Neural cell (in vitro differentiated cells): ENCODE data around the gene KRT76. TPM values are rescaled to one million over a fixed set of nuclear protein-coding genes. Genes with fewer than 3 reads are reported as not detected.

ENCODE experiments used
- H2AFZ ChIP-seq: fragments of 200-600, 300-800 bp; sonication (generic), shearing (Covaris generic); 2 replicates; pipeline ENCODE4 v1.6.0; 2014; ENCODE audit warnings: low read depth, mild to moderate bottlenecking, antibody characterized with exemption, low read length, moderate library complexity
- H3F3A ChIP-seq: fragments of 200-600 bp; shearing (Covaris generic); 2 replicates; pipeline ENCODE4 v1.6.1; 2016; ENCODE audit warnings: mild to moderate bottlenecking, moderate library complexity, mixed read lengths, antibody characterized with exemption, low read length; ENCODE audit not compliant: insufficient read depth, poor library complexity, severe bottlenecking
- H3K27ac ChIP-seq: fragments of 200-600, 300-800 bp; sonication (generic), shearing (Covaris generic); 2 replicates; pipeline ENCODE4 v1.5.1; 2014; ENCODE audit warnings: mild to moderate bottlenecking, low read length, moderate library complexity
- H3K27me3 ChIP-seq: fragments of 300-800, 200-600 bp; sonication (generic), shearing (Covaris generic); 2 replicates; pipeline ENCODE4 v1.6.0; 2014; ENCODE audit warnings: mild to moderate bottlenecking, low read depth, low read length, moderate library complexity; ENCODE audit not compliant: insufficient read depth
- H3K36me3 ChIP-seq: fragments of 300-800, 200-600 bp; sonication (generic), shearing (Covaris generic); 2 replicates; pipeline ENCODE4 v1.5.1; 2014; ENCODE audit warnings: mild to moderate bottlenecking, antibody characterized with exemption, low read length, moderate library complexity; ENCODE audit not compliant: insufficient read depth
- H3K4me2 ChIP-seq: fragments of 300-800, 200-600 bp; sonication (generic), shearing (Covaris generic); 2 replicates; pipeline ENCODE4 v1.6.0; 2014; ENCODE audit warnings: mild to moderate bottlenecking, low read length
- H3K4me3 ChIP-seq: fragments of 300-800, 200-600 bp; sonication (generic), shearing (Covaris generic); 2 replicates; pipeline ENCODE4 v1.5.1; 2014; ENCODE audit warnings: mild to moderate bottlenecking, low read length, moderate library complexity
- H3K79me2 ChIP-seq: fragments of 200-600 bp; shearing (Covaris generic); replicated peaks from 2 replicates; pipeline ENCODE4 v1.6.0; 2014; ENCODE audit warnings: mild to moderate bottlenecking, low read length, moderate library complexity; ENCODE audit not compliant: insufficient read depth
- H3K9ac ChIP-seq: fragments of 300-800, 200-600 bp; sonication (generic), shearing (Covaris generic); 2 replicates; pipeline ENCODE4 v1.6.1; 2016; ENCODE audit warnings: mild to moderate bottlenecking, low read length, mixed read lengths
- H3K9me2 ChIP-seq: fragments of 200-600 bp; shearing (Covaris generic); 2 replicates; pipeline ENCODE4 v1.6.1; 2016; ENCODE audit warnings: mild to moderate bottlenecking, low read length, mixed read lengths; ENCODE audit not compliant: insufficient read depth
- H3K9me3 ChIP-seq: fragments of 200-600, 300-800 bp; sonication (generic), shearing (Covaris generic); 2 replicates; pipeline ENCODE4 v1.6.1; 2016; ENCODE audit warnings: mild to moderate bottlenecking, mixed run types, low read length, moderate library complexity, mixed read lengths
- H4K20me1 ChIP-seq: fragments of 200-600 bp; shearing (Covaris generic); 2 replicates; pipeline ENCODE4 v1.6.1; 2016; ENCODE audit warnings: mild to moderate bottlenecking, mixed run types; ENCODE audit not compliant: insufficient read depth
- CTCF ChIP-seq: fragments of 450-650 bp; IDR thresholded peaks from 2 replicates; pipeline ENCODE4 v1.5.1; 2014; ENCODE audit warnings: antibody characterized with exemption, mild to moderate bottlenecking, moderate library complexity; ENCODE audit not compliant: poor library complexity, severe bottlenecking
- EP300 ChIP-seq: fragments of 450-650 bp; conservative IDR thresholded peaks from 2 replicates; pipeline ENCODE4 v1.6.1; 2014; ENCODE audit warnings: antibody characterized with exemption, mild to moderate bottlenecking, moderate library complexity; ENCODE audit not compliant: poor library complexity, severe bottlenecking
- EZH2 ChIP-seq: fragments of 200-600, 300-800 bp; shearing (Covaris generic), sonication (generic); IDR thresholded peaks from 2 replicates; pipeline ENCODE4 v1.6.1; 2014; ENCODE audit warnings: antibody characterized with exemption, low read length, borderline replicate concordance, mild to moderate bottlenecking; ENCODE audit not compliant: insufficient read depth, poor library complexity, severe bottlenecking
- MXI1 ChIP-seq: fragments of 450-650 bp; conservative IDR thresholded peaks from 2 replicates; pipeline ENCODE4 v1.6.1; 2014; ENCODE audit warnings: antibody characterized with exemption, mild to moderate bottlenecking; ENCODE audit not compliant: poor library complexity, severe bottlenecking
- POLR2AphosphoS5 ChIP-seq: IDR thresholded peaks from 2 replicates; pipeline ENCODE4 v1.6.1; 2012
- RAD21 ChIP-seq: fragments of 450-650 bp; conservative IDR thresholded peaks from 2 replicates; pipeline ENCODE4 v1.6.1; 2014; ENCODE audit warnings: antibody characterized with exemption, mild to moderate bottlenecking, moderate library complexity
- REST ChIP-seq: IDR thresholded peaks from 2 replicates; pipeline ENCODE4 v1.6.1; 2012; ENCODE audit warnings: borderline replicate concordance
- SMC3 ChIP-seq: fragments of 450-650 bp; conservative IDR thresholded peaks from 2 replicates; pipeline ENCODE4 v1.6.1; 2014; ENCODE audit warnings: antibody characterized with exemption, mild to moderate bottlenecking, moderate library complexity; ENCODE audit not compliant: poor library complexity
- TAF1 ChIP-seq: IDR thresholded peaks from 2 replicates; pipeline ENCODE4 v1.6.1; 2012; ENCODE audit warnings: low read depth
- polyA plus RNA-seq: library from polyadenylated mRNA; depleted of rRNA; stranded (reverse); fragments of >200 nt; gene quantifications from 2 replicates; pipeline ENCODE4 v1.2.3, GENCODE V29; 2014

Gene KRT76
- polyA plus RNA-seq, 1 donor from 2014 or later: not detected

- Histone ChIP-seq H4K20me1 (no peaks in the 10 kb centered on the region), H3F3A (no peaks in the 10 kb centered on the region)
- TF ChIP-seq SMC3 (no peak), TAF1 (no peak), EZH2 (no peak), POLR2AphosphoS5 (no peak), RAD21 (no peak), EP300 (no peak), CTCF (no peak), REST (no peak), MXI1 (no peak)
Observed at GRCh38 chr12:52791271-52792184, 14.4 kb upstream of the KRT76 start.

GRCh38 chr12:52790427-52791270 lies 13.5 kb upstream of the KRT76 start:
- H3K36me3 ChIP-seq: no peaks in the 10 kb centered on the region
- no peak for TF ChIP-seq MXI1
- no peak for TF ChIP-seq TAF1
- no peak for TF ChIP-seq RAD21
- no peak for TF ChIP-seq REST
- no peak for TF ChIP-seq SMC3
- TF ChIP-seq CTCF: no peak
- TF ChIP-seq POLR2AphosphoS5: no peak
- no peak for TF ChIP-seq EP300
- no peak for TF ChIP-seq EZH2
- no peaks in the 10 kb centered on the region for H3K9me2 ChIP-seq
- no peaks in the 10 kb centered on the region for H3F3A ChIP-seq
- H3K9ac ChIP-seq: no peak overlapping the region
- no peak overlapping the region for H3K27ac ChIP-seq
- H2AFZ ChIP-seq: no peak overlapping the region
- H3K79me2 ChIP-seq: no peaks in the 10 kb centered on the region
- no peak overlapping the region for H3K4me3 ChIP-seq
- no peaks in the 10 kb centered on the region for H3K27me3 ChIP-seq
- no peaks in the 10 kb centered on the region for H3K9me3 ChIP-seq
- no peak overlapping the region for H3K4me2 ChIP-seq
- no peaks in the 10 kb centered on the region for H4K20me1 ChIP-seq

More at GRCh38 chr12:52791271-52792184, 14.4 kb upstream of the KRT76 start:
- no peak overlapping the region for H3K4me2 ChIP-seq
- H3K79me2 ChIP-seq: no peaks in the 10 kb centered on the region
- H3K9me2 ChIP-seq: no peaks in the 10 kb centered on the region
- no peaks in the 10 kb centered on the region for H3K9me3 ChIP-seq
- H3K4me3 ChIP-seq: no peak overlapping the region
- no peak overlapping the region for H3K27ac ChIP-seq
- no peak overlapping the region for H3K9ac ChIP-seq
- no peaks in the 10 kb centered on the region for H3K36me3 ChIP-seq
- H3K27me3 ChIP-seq: no peaks in the 10 kb centered on the region
- no peak overlapping the region for H2AFZ ChIP-seq
